HG03575 (cell line): ENCODE data around the gene FER.

Source experiments
- ATAC-seq: cut with Tn5 transposase; IDR thresholded peaks from one replicate; pipeline ENCODE4 v1.9.1; 2021; ENCODE audit not compliant: unreplicated experiment, insufficient number of reproducible peaks, low FRiP score; ENCODE audit errors: extremely low read depth

FER gene

GRCh38 chr5:109177782-109178181 is 430.1 kb downstream of the FER start:
- ATAC-seq: no peak

- ATAC-seq: no peak
These were observed 433.0 kb downstream of the FER start for GRCh38 chr5:109180668-109181067.

GRCh38 chr5:109186759-109187158 is 439.1 kb downstream of the FER start:
- no peak for ATAC-seq

GRCh38 chr5:109191153-109191558 is 443.5 kb downstream of the FER start:
- no peak for ATAC-seq

- no peak for ATAC-seq
These were observed 444.3 kb downstream of the FER start for GRCh38 chr5:109192027-109192426.

- ATAC-seq: no peak
These were observed 445.0 kb downstream of the FER start for GRCh38 chr5:109192555-109193281.

GRCh38 chr5:109195667-109196066 is 448.0 kb downstream of the FER start:
- no peak for ATAC-seq

GRCh38 chr5:109196087-109196822 is 448.6 kb downstream of the FER start:
- ATAC-seq: no peak

- no peak for ATAC-seq
These were observed 449.1 kb downstream of the FER start for GRCh38 chr5:109196823-109197160.

- ATAC-seq: no peak
These were observed 451.6 kb downstream of the FER start for GRCh38 chr5:109199289-109199688.

- no peak for ATAC-seq
These were observed 452.3 kb downstream of the FER start for GRCh38 chr5:109199799-109200620.

- no peak for ATAC-seq
These were observed 467.3 kb downstream of the FER start for GRCh38 chr5:109215040-109215439.

- no peak for ATAC-seq
These were observed 471.1 kb downstream of the FER start for GRCh38 chr5:109218818-109219217.

- ATAC-seq: no peak
These were observed 475.8 kb downstream of the FER start for GRCh38 chr5:109223531-109223930.

- ATAC-seq: no peak
These were observed 476.7 kb downstream of the FER start for GRCh38 chr5:109224276-109224882.

GRCh38 chr5:109225716-109226625 is 478.3 kb downstream of the FER start:
- no peak for ATAC-seq

- no peak for ATAC-seq
These were observed 482.7 kb downstream of the FER start for GRCh38 chr5:109230369-109230768.

GRCh38 chr5:109231331-109231730 is 483.6 kb downstream of the FER start:
- no peak for ATAC-seq
